RWPE1 (cell line): ENCODE data around the gene C1QTNF3.
A peak's percentile ranks its signal among the peaks of the same experiment; 100 is the strongest.

ENCODE experiments used
- CTCF ChIA-PET: fragments of 350-600 bp; sonication (Branson Sonifier 250); formaldehyde crosslinking; extraction: SDS; loops from one replicate; lab custom pipeline; 2021; lab: Yijun Ruan, JAX
- POLR2A ChIA-PET: fragments of 400-600 bp; formaldehyde crosslinking; extraction: SDS; loops from one replicate; lab custom pipeline; 2020; ENCODE audit warnings: antibody characterized with exemption; ENCODE audit not compliant: low non-redundant PET; lab: Yijun Ruan, JAX
- DNase-seq: peaks from one replicate; pipeline ENCODE4 v3.0.0; 2012; ENCODE audit warnings: low spot score
- H3K27ac ChIP-seq: fragments of 450-650 bp; 2 replicates; pipeline ENCODE4 v1.5.1; 2017
- TF ChIP-seq, protein P1 (sequence below): fragments of 450-650 bp; conservative IDR thresholded peaks from 2 replicates; pipeline ENCODE4 v1.5.1; 2017; ENCODE audit warnings: low read depth, mild to moderate bottlenecking

The C1QTNF3 gene

GRCh38 chr5:34002629-34003328 lies 40.2 kb downstream of the C1QTNF3 start:
- no peak for DNase-seq
- H3K27ac ChIP-seq: no peak overlapping the region
- TF ChIP-seq, protein P1, sequence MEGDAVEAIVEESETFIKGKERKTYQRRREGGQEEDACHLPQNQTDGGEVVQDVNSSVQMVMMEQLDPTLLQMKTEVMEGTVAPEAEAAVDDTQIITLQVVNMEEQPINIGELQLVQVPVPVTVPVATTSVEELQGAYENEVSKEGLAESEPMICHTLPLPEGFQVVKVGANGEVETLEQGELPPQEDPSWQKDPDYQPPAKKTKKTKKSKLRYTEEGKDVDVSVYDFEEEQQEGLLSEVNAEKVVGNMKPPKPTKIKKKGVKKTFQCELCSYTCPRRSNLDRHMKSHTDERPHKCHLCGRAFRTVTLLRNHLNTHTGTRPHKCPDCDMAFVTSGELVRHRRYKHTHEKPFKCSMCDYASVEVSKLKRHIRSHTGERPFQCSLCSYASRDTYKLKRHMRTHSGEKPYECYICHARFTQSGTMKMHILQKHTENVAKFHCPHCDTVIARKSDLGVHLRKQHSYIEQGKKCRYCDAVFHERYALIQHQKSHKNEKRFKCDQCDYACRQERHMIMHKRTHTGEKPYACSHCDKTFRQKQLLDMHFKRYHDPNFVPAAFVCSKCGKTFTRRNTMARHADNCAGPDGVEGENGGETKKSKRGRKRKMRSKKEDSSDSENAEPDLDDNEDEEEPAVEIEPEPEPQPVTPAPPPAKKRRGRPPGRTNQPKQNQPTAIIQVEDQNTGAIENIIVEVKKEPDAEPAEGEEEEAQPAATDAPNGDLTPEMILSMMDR: no peak
- ChIA-PET CTCF (no interaction called here), POLR2A (no interaction called here)

DNA sequence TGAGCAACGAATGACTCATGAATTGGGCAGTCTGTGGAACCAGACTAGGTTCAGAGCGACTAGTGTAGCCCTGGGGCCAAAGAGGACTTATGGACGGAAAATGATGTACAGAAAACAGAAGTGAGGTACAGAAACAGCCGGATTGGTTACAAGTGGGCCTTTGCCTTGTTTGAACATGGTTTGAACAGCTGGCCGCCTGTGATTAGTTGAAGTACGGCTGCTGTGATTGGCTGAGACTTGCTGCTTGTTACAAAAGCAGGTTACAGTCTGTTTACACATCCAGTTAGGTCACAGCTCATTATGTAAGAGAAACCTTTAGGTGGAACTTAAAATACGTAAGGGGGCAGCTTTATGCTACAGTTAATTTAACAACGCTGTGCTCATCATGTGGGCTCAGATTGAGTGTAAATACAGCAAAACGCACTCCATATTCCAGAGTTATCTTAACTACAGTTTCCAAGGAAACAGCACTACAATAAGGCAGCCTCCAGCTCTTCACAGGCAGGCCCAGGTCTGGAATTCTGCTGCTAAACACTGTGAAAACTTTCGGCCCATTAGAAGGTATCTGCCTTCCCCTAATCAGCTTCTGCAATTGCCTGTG lies 41.7 kb downstream of the C1QTNF3 start:
- ChIA-PET CTCF (no interaction called here), POLR2A (no interaction called here)
- DNase-seq: no peak
- no peak overlapping the region for H3K27ac ChIP-seq
- TF ChIP-seq, protein P1: no peak

GRCh38 chr5:33999978-34000377 lies 43.0 kb downstream of the C1QTNF3 start:
- ChIA-PET CTCF (interaction anchor here (0.6 kb wide), 1 partner anchor 1848 kb away, joined by 3 read pairs; no protein-coding TSS in a partner anchor), POLR2A (no interaction called here)
- TF ChIP-seq, protein P1: no peak
- DNase-seq: no peak
- H3K27ac ChIP-seq: no peak overlapping the region

DNA sequence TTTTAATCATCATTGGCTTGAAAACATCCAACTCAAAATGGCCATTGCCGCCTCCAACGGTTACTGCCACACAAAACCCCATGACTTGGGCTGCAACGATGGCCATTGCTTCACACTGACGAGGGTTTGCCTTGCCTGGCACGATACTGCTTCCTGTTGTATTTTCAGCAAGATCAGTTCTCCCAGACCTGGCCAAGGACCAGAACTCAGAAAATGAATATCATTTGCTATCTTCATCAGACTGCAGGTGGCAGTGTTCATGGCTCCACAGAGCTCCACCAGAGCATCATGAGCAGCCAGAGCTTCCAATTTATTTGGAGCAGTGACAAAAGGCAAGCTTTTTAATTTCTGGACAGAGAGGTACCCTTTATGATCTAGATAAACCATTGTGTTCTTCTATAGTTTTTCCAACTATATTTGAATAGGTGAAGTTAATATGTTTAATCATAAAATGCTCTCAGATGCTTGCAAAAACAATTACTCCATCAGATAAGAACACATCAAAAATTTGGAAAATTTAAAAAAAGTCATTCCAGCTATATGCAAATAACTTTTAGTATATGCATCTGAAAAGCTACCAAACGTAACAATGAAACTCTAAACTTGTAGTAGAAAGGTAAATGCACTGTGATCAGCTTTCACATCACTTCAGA lies 45.6 kb downstream of the C1QTNF3 start:
- TF ChIP-seq, protein P1: peak; percentile 67
- no peak overlapping the region for H3K27ac ChIP-seq
- POLR2A ChIA-PET: no interaction called here
- DNase-seq: peak; percentile 62
- CTCF ChIA-PET: interaction anchor here (0.6 to 1.2 kb wide), 6 partner anchors 8 to 1217 kb away, joined by 3 to 6 read pairs (median 4); no protein-coding TSS in a partner anchor

GRCh38 chr5:33995865-33996264 lies 47.1 kb downstream of the C1QTNF3 start:
- ChIA-PET POLR2A (no interaction called here), CTCF (no interaction called here)
- H3K27ac ChIP-seq: no peak overlapping the region
- DNase-seq: no peak
- TF ChIP-seq, protein P1: no peak

- ChIA-PET POLR2A (no interaction called here), CTCF (interaction anchor here (0.8 kb wide), 1 partner anchor 23 kb away, joined by 3 read pairs; no protein-coding TSS in a partner anchor)
- no peak for DNase-seq
- H3K27ac ChIP-seq: no peak overlapping the region
- TF ChIP-seq, protein P1: no peak
Observed at GRCh38 chr5:33994845-33995244, 48.2 kb downstream of the C1QTNF3 start.
